H1 (cell line): ENCODE data around the gene LAX1. TPM values are rescaled to one million over a fixed set of nuclear protein-coding genes. Genes with fewer than 3 reads are reported as not detected.

Source experiments
- CTCF ChIA-PET: fragments of 300-600 bp; sonication (Branson Sonifier 250); formaldehyde crosslinking; loops from one replicate; lab custom pipeline; 2021; ENCODE audit not compliant: partially characterized antibody; lab: Charles Lee
- POLR2A ChIA-PET: fragments of 300-600 bp; sonication (Branson Sonifier 250); formaldehyde crosslinking; loops from one replicate; lab custom pipeline; 2021; ENCODE audit warnings: inconsistent platforms; ENCODE audit not compliant: partially characterized antibody; lab: Charles Lee
- DNase-seq, 2 experiments: peaks; one replicate each; pipeline versions ENCODE4 v3.0.0 to v3.0.0-alpha.2; 2010 to 2022; ENCODE audit warnings: low spot score in 2 of 2, low read depth in 1 of 2, mixed read lengths in 1 of 2
- FAIRE-seq: peaks from 2 replicates; lab custom pipeline; 2011; peaks lifted over from hg19 to GRCh38; lab: Jason Lieb, UNC
- H2AFZ ChIP-seq: 2 replicates; pipeline ENCODE4 v1.8.1; 2012; ENCODE audit warnings: low read length, inconsistent platforms
- H2AK5ac ChIP-seq: 2 replicates; pipeline ENCODE4 v1.6.1; 2013; ENCODE audit warnings: low read depth, low read length
- H2BK120ac ChIP-seq: replicated peaks from 2 replicates; pipeline ENCODE3; 2013; ENCODE audit warnings: low read depth, low read length, inconsistent platforms
- H2BK12ac ChIP-seq: 2 replicates; pipeline ENCODE4 v1.6.1; 2013; ENCODE audit warnings: low read depth, low read length
- H2BK15ac ChIP-seq: 2 replicates; pipeline ENCODE4 v1.6.1; 2013; ENCODE audit warnings: low read length
- H2BK20ac ChIP-seq: 2 replicates; pipeline ENCODE4 v1.6.1; 2013; ENCODE audit warnings: low read length
- H2BK5ac ChIP-seq: 2 replicates; pipeline ENCODE4 v1.6.1; 2013; ENCODE audit warnings: low read depth, low read length
- H3K14ac ChIP-seq: 2 replicates; pipeline ENCODE4 v1.6.1; 2013; ENCODE audit warnings: inconsistent platforms; ENCODE audit not compliant: insufficient read length
- H3K18ac ChIP-seq: 2 replicates; pipeline ENCODE4 v1.6.1; 2013; ENCODE audit warnings: low read length; ENCODE audit errors: extremely low read depth
- H3K23ac ChIP-seq: 2 replicates; pipeline ENCODE4 v1.6.1; 2013; ENCODE audit warnings: inconsistent platforms; ENCODE audit not compliant: insufficient read length
- H3K23me2 ChIP-seq: 2 replicates; pipeline ENCODE4 v1.6.1; 2013; ENCODE audit warnings: low read depth, low read length
- H3K27ac ChIP-seq: 2 replicates; pipeline ENCODE4 v1.6.1; 2011; ENCODE audit warnings: low read depth, low read length, inconsistent platforms
- H3K27me3 ChIP-seq, 4 experiments: replicated peaks in 1 of 4; 1 replicate in 1 of 4; 2 replicates in 3 of 4; pipeline versions ENCODE4 v1.6.1 to v1.8.1; 2011 to 2013; ENCODE audit warnings: low read length in 3 of 4, mild to moderate bottlenecking in 3 of 4, inconsistent platforms in 2 of 4, mixed read lengths in 2 of 4, moderate library complexity in 1 of 4; ENCODE audit not compliant: control insufficient read depth in 3 of 4, insufficient read depth in 3 of 4; ENCODE audit errors: extremely low read depth in 1 of 4
- H3K36me3 ChIP-seq, 4 experiments: 2 replicates each; pipeline versions ENCODE4 v1.6.1 to v1.8.1; 2011 to 2013; ENCODE audit warnings: mild to moderate bottlenecking in 4 of 4, low read length in 3 of 4, moderate library complexity in 2 of 4, control low read depth in 1 of 4, inconsistent platforms in 1 of 4; ENCODE audit not compliant: insufficient read depth in 4 of 4, control insufficient read depth in 2 of 4
- H3K4ac ChIP-seq: replicated peaks from 2 replicates; pipeline ENCODE3; 2013; ENCODE audit warnings: low read length, low read depth, mixed read lengths, inconsistent platforms; ENCODE audit not compliant: insufficient read length
- H3K4me1 ChIP-seq, 4 experiments: replicated peaks in 1 of 4; 1 replicate in 1 of 4; 2 replicates in 3 of 4; pipeline versions ENCODE4 v1.6.1 to v1.8.1; 2011 to 2013; ENCODE audit warnings: low read length in 3 of 4, inconsistent platforms in 2 of 4, mixed read lengths in 1 of 4; ENCODE audit not compliant: insufficient read depth in 4 of 4, control insufficient read depth in 3 of 4
- H3K4me2 ChIP-seq, 2 experiments: 2 replicates each; pipeline versions ENCODE4 v1.6.1 to v1.8.1; 2011 to 2013; ENCODE audit warnings: low read depth in 2 of 2, low read length in 2 of 2, control low read depth in 1 of 2, inconsistent platforms in 1 of 2, mild to moderate bottlenecking in 1 of 2; ENCODE audit not compliant: insufficient read depth in 1 of 2
- H3K4me3 ChIP-seq, 4 experiments: fragments of 200-600, 300-600 bp in 1 of 4; sonication (generic), shearing (Covaris generic), sonication (Bioruptor Twin) in 1 of 4; 2 replicates each; pipeline versions ENCODE4 v1.5.1 to v1.8.1; 2011 to 2016; ENCODE audit warnings: low read length in 4 of 4, low read depth in 3 of 4, control low read depth in 2 of 4, inconsistent platforms in 2 of 4, mild to moderate bottlenecking in 2 of 4, mixed read lengths in 1 of 4, moderate library complexity in 1 of 4; ENCODE audit not compliant: insufficient read depth in 2 of 4; ENCODE audit errors: extremely low read depth in 1 of 4
- H3K56ac ChIP-seq: replicated peaks from 2 replicates; pipeline ENCODE3; 2013; ENCODE audit warnings: low read depth, mild to moderate bottlenecking, mixed read lengths, low read length, inconsistent platforms; ENCODE audit not compliant: insufficient read length
- H3K79me1 ChIP-seq: 2 replicates; pipeline ENCODE4 v1.6.1; 2013; ENCODE audit warnings: low read depth, low read length, control low read depth
- H3K79me2 ChIP-seq, 2 experiments: 2 replicates each; pipeline versions ENCODE4 v1.6.1 to v1.8.1; 2012 to 2013; ENCODE audit warnings: low read length in 2 of 2, mild to moderate bottlenecking in 2 of 2, inconsistent platforms in 1 of 2; ENCODE audit not compliant: insufficient read depth in 2 of 2, control insufficient read depth in 1 of 2
- H3K9ac ChIP-seq, 4 experiments: replicated peaks in 1 of 4; 1 replicate in 1 of 4; 2 replicates in 3 of 4; pipeline versions ENCODE4 v1.6.1 to v1.8.1; 2011 to 2013; ENCODE audit warnings: low read depth in 3 of 4, low read length in 3 of 4, control low read depth in 2 of 4, mild to moderate bottlenecking in 2 of 4, moderate library complexity in 2 of 4, inconsistent platforms in 1 of 4; ENCODE audit errors: extremely low read depth in 1 of 4
- H3K9me3 ChIP-seq, 2 experiments: 2 replicates each; pipeline versions ENCODE4 v1.6.1 to v1.8.1; 2012 to 2013; ENCODE audit warnings: mild to moderate bottlenecking in 2 of 2, moderate library complexity in 2 of 2, control low read depth in 1 of 2, inconsistent platforms in 1 of 2, low read depth in 1 of 2, low read length in 1 of 2, mixed read lengths in 1 of 2; ENCODE audit not compliant: insufficient read depth in 2 of 2
- H4K20me1 ChIP-seq, 2 experiments: replicated peaks in 1 of 2; 2 replicates each; pipeline versions ENCODE3 to v1.8.1; 2011 to 2013; ENCODE audit warnings: inconsistent platforms in 2 of 2, low read length in 2 of 2, mild to moderate bottlenecking in 1 of 2; ENCODE audit not compliant: insufficient read depth in 2 of 2, control insufficient read depth in 1 of 2
- H4K5ac ChIP-seq: 2 replicates; pipeline ENCODE4 v1.6.1; 2013; ENCODE audit warnings: low read length, low read depth, mixed read lengths, inconsistent platforms; ENCODE audit not compliant: insufficient read length
- H4K8ac ChIP-seq: 2 replicates; pipeline ENCODE4 v1.8.0; 2013; ENCODE audit warnings: mild to moderate bottlenecking, moderate library complexity, low read length, inconsistent platforms; ENCODE audit not compliant: insufficient read depth; ENCODE audit errors: extremely low read depth
- H4K91ac ChIP-seq: replicated peaks from 2 replicates; pipeline ENCODE3; 2013; ENCODE audit warnings: low read length, mixed read lengths, inconsistent platforms; ENCODE audit not compliant: insufficient read length
- ASH2L ChIP-seq: fragments of 200-600, 300-600 bp; sonication (generic); IDR thresholded peaks from one replicate; pipeline ENCODE4 v1.7.1; 2017; ENCODE audit warnings: low read length
- BACH1 ChIP-seq: IDR thresholded peaks from 2 replicates; pipeline ENCODE4 v1.6.1; 2012; ENCODE audit warnings: low read length, improper control_type of control experiment
- BRCA1 ChIP-seq: IDR thresholded peaks from 2 replicates; pipeline ENCODE4 v1.6.1; 2012; ENCODE audit warnings: low read depth, low read length, improper control_type of control experiment
- CEBPB ChIP-seq: IDR thresholded peaks from 2 replicates; pipeline ENCODE4 v1.6.1; 2012; ENCODE audit warnings: low read depth, low read length
- CHD2 ChIP-seq: IDR thresholded peaks from 2 replicates; pipeline ENCODE4 v1.6.1; 2012; ENCODE audit warnings: low read length, improper control_type of control experiment
- GTF2F1 ChIP-seq: IDR thresholded peaks from 2 replicates; pipeline ENCODE4 v1.6.1; 2012; ENCODE audit warnings: low read depth, low read length, improper control_type of control experiment, borderline replicate concordance
- RFX5 ChIP-seq: IDR thresholded peaks from 2 replicates; pipeline ENCODE4 v1.6.1; 2011; ENCODE audit warnings: low read depth, low read length, improper control_type of control experiment, borderline replicate concordance
- SP2 ChIP-seq: IDR thresholded peaks from 2 replicates; pipeline ENCODE4 v1.6.1; 2012; ENCODE audit warnings: mild to moderate bottlenecking, low read length, inconsistent platforms
- TAF7 ChIP-seq: optimal IDR thresholded peaks from 2 replicates; pipeline ENCODE3; 2011; ENCODE audit warnings: low read depth, mild to moderate bottlenecking, inconsistent platforms, low read length, moderate library complexity, borderline replicate concordance
- TCF12 ChIP-seq: IDR thresholded peaks from 2 replicates; pipeline ENCODE4 v1.6.1; 2011; ENCODE audit warnings: low read depth, mild to moderate bottlenecking, low read length
- WGBS, 2 experiments: shearing (Covaris generic) in 1 of 2; methylation state at CpG; one replicate each; pipeline versions ENCODE4 v1.1.6 to v1.1.7; 2013 to 2015; ENCODE audit warnings: low lambda C conversion rate in 2 of 2, mixed read lengths in 2 of 2, inconsistent platforms in 1 of 2, low coverage in 1 of 2, missing lambda C conversion rate in 1 of 2; ENCODE audit not compliant: insufficient replicate concordance in 2 of 2, insufficient coverage in 1 of 2, insufficient read length in 1 of 2; ENCODE audit errors: extremely low coverage in 1 of 2, missing lambda C conversion rate in 1 of 2; 5-methylcytosine and 5-hydroxymethylcytosine counted together
- polyA plus RNA-seq, 7 experiments: library from polyadenylated mRNA; depleted of rRNA in 3 of 7; stranded (reverse) in 5 of 7; unstranded in 2 of 7; fragments of >200 nt in 5 of 7; fragments of 200-250 nt in 2 of 7; gene quantifications; 1 replicate in 5 of 7; 2 replicates in 1 of 7; 4 replicates in 1 of 7; pipeline versions ENCODE4 v1.2.1 to v1.2.3, GENCODE V29; 2011 to 2013; ENCODE audit warnings: missing spikeins in 2 of 7, mixed read lengths in 2 of 7
- total RNA-seq: library from RNA; stranded (reverse); fragmentation: NEBNext Ultra II Directional; extraction: Animal tissue kit (Norgen Biotek cat#: 25700); gene quantifications from 2 replicates; pipeline ENCODE4 v1.2.1, GENCODE V29; 2021
- TF ChIP-seq, protein P1 (sequence below): IDR thresholded peaks from 2 replicates; pipeline ENCODE4 v1.6.1; 2012; ENCODE audit warnings: inconsistent platforms

Gene LAX1
- total and polyA plus RNA-seq, 2 of the 8 experiments (the other 6 are each of a cell fraction or from before 2014, with no cell fraction given), result 0.11 TPM; not detected in 1

- H3K27ac ChIP-seq, result no peak overlapping the region
Measured at GRCh38 chr1:203744075-203744972, 20.7 kb upstream of the LAX1 start.

More at GRCh38 chr1:203744075-203744972, 20.7 kb upstream of the LAX1 start:
- H2BK20ac ChIP-seq, result no peak overlapping the region
- H3K9me3 ChIP-seq, result no peaks in the 10 kb centered on the region
- WGBS, 2 experiments, result 81% methylated on average over 10 of the region's 10 CpGs; no CpG with 5 or more reads in 1 of the 2 experiments
- no peak overlapping the region for H3K4ac ChIP-seq
- no peak overlapping the region for H3K18ac ChIP-seq
- no peaks in the 10 kb centered on the region; the same call in 1 of the 2 replicates for H3K23me2 ChIP-seq
- TF ChIP-seq RFX5 (no peak), ASH2L (no peak), CEBPB (no peak), SP2 (no peak), BRCA1 (no peak), TCF12 (no peak), BACH1 (no peak), GTF2F1 (no peak), TAF7 (no peak), CHD2 (no peak)
- TF ChIP-seq, protein P1, sequence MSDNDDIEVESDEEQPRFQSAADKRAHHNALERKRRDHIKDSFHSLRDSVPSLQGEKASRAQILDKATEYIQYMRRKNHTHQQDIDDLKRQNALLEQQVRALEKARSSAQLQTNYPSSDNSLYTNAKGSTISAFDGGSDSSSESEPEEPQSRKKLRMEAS, result no peak
- H3K14ac ChIP-seq, result no peak overlapping the region
- H2AK5ac ChIP-seq, result no peak overlapping the region
- no peak overlapping the region for H4K5ac ChIP-seq
- no peaks in the 10 kb centered on the region for H3K79me1 ChIP-seq
- H3K36me3 ChIP-seq, result peaks cover 0 to 3% (median 0%) of the 10 kb centered on the region in 4 experiments; a peak in 2 of 8 replicates
- no peak overlapping the region for H3K4me2 ChIP-seq
- no peak overlapping the region for H3K23ac ChIP-seq
- POLR2A ChIA-PET, result interaction anchor here (0.5 to 2.0 kb wide), 7 partner anchors 8 to 783 kb away, joined by 3 to 8 read pairs (median 4); partner anchors contain the start of genes ZBED6 and ZC3H11A
- H3K4me1 ChIP-seq, result peaks cover 0 to 9% (median 6%) of the 10 kb centered on the region in 4 experiments; a peak in 5 of 7 replicates
- H2BK12ac ChIP-seq, result no peak overlapping the region
- H2BK120ac ChIP-seq, result no peak overlapping the region
- H3K79me2 ChIP-seq, result no peaks in the 10 kb centered on the region
- CTCF ChIA-PET, result interaction anchor here (0.6 to 1.7 kb wide), 9 partner anchors 13 to 545 kb away, joined by 3 to 6 read pairs (median 3); no protein-coding TSS in a partner anchor
- H2AFZ ChIP-seq, result no peak overlapping the region
- FAIRE-seq (no peak), DNase-seq (no peak)
- no peaks in the 10 kb centered on the region for H4K20me1 ChIP-seq
- H3K27me3 ChIP-seq, result no peaks in the 10 kb centered on the region
- H3K56ac ChIP-seq, result no peak overlapping the region
- H2BK15ac ChIP-seq, result no peak overlapping the region
- no peak overlapping the region for H3K9ac ChIP-seq
- H2BK5ac ChIP-seq, result no peak overlapping the region
- H4K8ac ChIP-seq, result no peak overlapping the region
- no peak overlapping the region for H4K91ac ChIP-seq
- H3K4me3 ChIP-seq, result no peak overlapping the region
